Activated CD4-positive, alpha-beta memory T cell treated with anti-CD3 and anti-CD28 coated beads for 36 hours (primary cell): ENCODE data around the gene CASKIN1. TPM values are rescaled to one million over a fixed set of nuclear protein-coding genes. Genes with fewer than 3 reads are reported as not detected.
"Not testable (repeated sequence)": the region's sequence is repeated elsewhere in the genome, so short reads cannot be mapped to it uniquely, and the experiment has no call there.

Source experiments
- CTCF ChIA-PET: fragments of 350-600 bp; sonication (Branson Sonifier 250); formaldehyde crosslinking; loops from one replicate; lab custom pipeline; 2021; ENCODE audit warnings: antibody characterized with exemption, inconsistent platforms; lab: Charles Lee
- POLR2A ChIA-PET: fragments of 350-600 bp; sonication (Branson Sonifier 250); formaldehyde crosslinking; loops from one replicate; lab custom pipeline; 2021; ENCODE audit warnings: antibody characterized with exemption; lab: Charles Lee
- DNase-seq: peaks from one replicate; pipeline ENCODE4 v3.0.0-alpha.2; 2020
- H3K27ac Mint-ChIP-seq: one replicate; pipeline ENCODE4 v1.8.0; 2021; ENCODE audit warnings: mixed read lengths
- H3K27me3 Mint-ChIP-seq: one replicate; pipeline ENCODE4 v1.8.0; 2021; ENCODE audit warnings: mixed read lengths
- H3K36me3 Mint-ChIP-seq: one replicate; pipeline ENCODE4 v1.8.0; 2021; ENCODE audit warnings: mixed read lengths
- H3K4me1 Mint-ChIP-seq: one replicate; pipeline ENCODE4 v1.8.0; 2021; ENCODE audit warnings: low read depth, mixed read lengths
- H3K4me3 Mint-ChIP-seq: one replicate; pipeline ENCODE4 v1.8.0; 2021; ENCODE audit warnings: mild to moderate bottlenecking, mixed read lengths
- H3K9me3 Mint-ChIP-seq: one replicate; pipeline ENCODE4 v1.8.0; 2021; ENCODE audit warnings: mixed read lengths
- intact Hi-C: fragments of 100-400 bp; cut with micrococcal nuclease; formaldehyde crosslinking; loops from one replicate; pipeline ENCODE4 v1.15.1; 2023
- total RNA-seq, 2 experiments: library from RNA; stranded (reverse); gene quantifications; one replicate each; pipeline ENCODE4 v1.2.3, GENCODE V29; 2021

CASKIN1 gene, protein sequence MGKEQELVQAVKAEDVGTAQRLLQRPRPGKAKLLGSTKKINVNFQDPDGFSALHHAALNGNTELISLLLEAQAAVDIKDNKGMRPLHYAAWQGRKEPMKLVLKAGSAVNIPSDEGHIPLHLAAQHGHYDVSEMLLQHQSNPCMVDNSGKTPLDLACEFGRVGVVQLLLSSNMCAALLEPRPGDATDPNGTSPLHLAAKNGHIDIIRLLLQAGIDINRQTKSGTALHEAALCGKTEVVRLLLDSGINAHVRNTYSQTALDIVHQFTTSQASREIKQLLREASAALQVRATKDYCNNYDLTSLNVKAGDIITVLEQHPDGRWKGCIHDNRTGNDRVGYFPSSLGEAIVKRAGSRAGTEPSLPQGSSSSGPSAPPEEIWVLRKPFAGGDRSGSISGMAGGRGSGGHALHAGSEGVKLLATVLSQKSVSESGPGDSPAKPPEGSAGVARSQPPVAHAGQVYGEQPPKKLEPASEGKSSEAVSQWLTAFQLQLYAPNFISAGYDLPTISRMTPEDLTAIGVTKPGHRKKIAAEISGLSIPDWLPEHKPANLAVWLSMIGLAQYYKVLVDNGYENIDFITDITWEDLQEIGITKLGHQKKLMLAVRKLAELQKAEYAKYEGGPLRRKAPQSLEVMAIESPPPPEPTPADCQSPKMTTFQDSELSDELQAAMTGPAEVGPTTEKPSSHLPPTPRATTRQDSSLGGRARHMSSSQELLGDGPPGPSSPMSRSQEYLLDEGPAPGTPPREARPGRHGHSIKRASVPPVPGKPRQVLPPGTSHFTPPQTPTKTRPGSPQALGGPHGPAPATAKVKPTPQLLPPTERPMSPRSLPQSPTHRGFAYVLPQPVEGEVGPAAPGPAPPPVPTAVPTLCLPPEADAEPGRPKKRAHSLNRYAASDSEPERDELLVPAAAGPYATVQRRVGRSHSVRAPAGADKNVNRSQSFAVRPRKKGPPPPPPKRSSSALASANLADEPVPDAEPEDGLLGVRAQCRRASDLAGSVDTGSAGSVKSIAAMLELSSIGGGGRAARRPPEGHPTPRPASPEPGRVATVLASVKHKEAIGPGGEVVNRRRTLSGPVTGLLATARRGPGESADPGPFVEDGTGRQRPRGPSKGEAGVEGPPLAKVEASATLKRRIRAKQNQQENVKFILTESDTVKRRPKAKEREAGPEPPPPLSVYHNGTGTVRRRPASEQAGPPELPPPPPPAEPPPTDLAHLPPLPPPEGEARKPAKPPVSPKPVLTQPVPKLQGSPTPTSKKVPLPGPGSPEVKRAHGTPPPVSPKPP (N-terminal part only)
- under 1 TPM; 0.36 to 0.83 TPM for total RNA-seq

DNA sequence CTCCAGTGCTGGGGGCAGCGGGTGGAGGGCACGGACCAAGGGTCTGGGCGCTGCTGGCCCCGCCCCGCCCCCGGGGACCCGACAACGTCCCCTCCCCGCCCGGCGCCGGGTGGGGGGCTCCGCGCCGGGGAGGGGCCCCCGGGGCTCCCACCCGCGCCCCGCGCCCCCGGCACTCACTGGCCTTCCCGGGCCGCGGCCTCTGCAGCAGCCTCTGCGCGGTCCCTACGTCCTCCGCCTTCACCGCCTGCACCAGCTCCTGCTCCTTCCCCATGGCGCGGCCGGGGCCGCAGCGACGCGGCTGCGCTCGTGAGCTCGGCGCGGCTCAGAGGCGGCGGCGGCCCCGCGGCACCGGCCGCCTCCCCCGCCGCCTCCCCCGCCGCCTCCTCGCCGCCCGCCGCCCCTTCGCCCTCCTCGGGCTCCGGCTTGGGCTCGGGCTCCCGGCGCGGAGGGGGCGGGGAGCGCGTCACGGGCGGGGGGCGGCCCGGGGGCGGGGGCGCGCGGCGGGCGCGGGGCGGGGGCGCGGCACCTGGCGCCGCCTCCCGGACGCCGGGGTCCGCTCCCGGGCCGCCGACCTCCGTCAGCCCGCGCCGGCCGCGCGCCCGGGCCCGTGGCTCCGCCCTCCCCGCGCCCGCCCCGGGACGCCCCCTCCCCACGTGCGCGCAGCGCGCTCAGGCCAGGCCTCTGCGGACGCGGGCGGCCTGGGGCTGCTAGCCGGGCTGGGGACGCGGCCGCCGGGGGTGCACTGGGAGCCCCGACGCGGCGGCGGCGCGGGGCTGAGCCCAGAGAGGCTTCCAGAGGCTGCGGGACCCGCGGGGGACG, at the start of gene CASKIN1:
Gene CASKIN1 (minus strand): TSS at position 444 of the 819 bp plus-strand sequence. CDS start 173 bp downstream, at position 271.
- CTCF ChIA-PET = interaction anchor here (3.9 kb wide), 1 partner anchor 56 kb away, joined by 31 read pairs; the partner anchor contains the start of gene ECI1
- POLR2A ChIA-PET = no interaction called here
- H3K4me3 Mint-ChIP-seq = peak within 1 kb of the TSS; percentile 41
- intact Hi-C loops = loop anchor here (10.0 kb wide), 1 partner anchor 308 kb away; no protein-coding TSS in a partner anchor
- no peaks in the 10 kb centered on the region for H3K9me3 Mint-ChIP-seq
- no peak for DNase-seq
- peaks cover 29% of the 10 kb centered on the region for H3K27me3 Mint-ChIP-seq
- H3K4me1 Mint-ChIP-seq = peaks cover 4% of the 10 kb centered on the region
- no peaks in the 10 kb centered on the region for H3K36me3 Mint-ChIP-seq
- no peak within 1 kb of the TSS for H3K27ac Mint-ChIP-seq

DNA sequence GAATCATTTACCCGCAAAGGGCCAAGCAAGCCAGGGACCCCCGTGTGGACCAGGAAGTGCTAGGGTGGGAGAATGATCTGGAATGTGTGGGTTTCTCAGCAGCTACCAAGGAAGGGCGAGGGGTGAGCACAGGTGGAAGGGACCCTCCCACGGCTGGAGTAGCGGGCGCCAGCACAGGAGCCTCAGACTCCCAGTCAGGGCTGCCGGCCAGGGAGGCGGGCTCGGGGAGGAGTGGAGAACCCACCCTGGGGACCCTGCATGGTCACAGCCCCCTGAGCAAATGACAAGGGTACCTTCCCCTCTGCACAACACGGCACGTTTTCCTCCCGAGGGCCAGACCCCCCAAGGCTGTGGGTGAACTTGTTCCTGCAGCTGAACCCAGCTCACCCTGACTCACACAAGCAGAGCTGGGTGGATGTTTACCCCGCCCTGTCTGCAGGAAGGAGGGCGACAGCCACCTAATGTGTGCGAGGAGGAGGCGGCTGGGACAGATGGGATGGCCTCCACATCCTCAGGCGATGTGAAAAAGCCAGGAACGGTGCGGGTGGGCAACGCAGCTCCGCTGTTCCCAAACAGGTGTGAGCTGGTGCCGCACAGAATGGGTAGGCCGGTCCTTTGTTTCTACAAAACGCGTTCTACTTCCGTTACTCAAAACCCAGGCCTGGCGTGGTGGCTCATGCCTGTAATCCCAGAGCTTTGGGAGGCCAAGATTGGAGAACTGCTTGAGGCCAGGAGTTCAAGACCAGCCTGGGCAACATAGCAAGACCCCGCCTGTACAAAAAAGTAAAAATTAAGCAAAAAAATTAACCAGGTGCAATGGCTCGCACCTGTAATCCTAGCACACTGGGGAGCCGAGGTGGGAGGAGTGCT, 48.8 kb upstream of the CASKIN1 start:
- H3K4me3 Mint-ChIP-seq = no peak overlapping the region
- H3K27me3 Mint-ChIP-seq = no peaks in the 10 kb centered on the region
- intact Hi-C loops = no loop called here
- H3K36me3 Mint-ChIP-seq = peaks cover 3% of the 10 kb centered on the region
- no peak overlapping the region for H3K27ac Mint-ChIP-seq
- no peaks in the 10 kb centered on the region for H3K9me3 Mint-ChIP-seq
- ChIA-PET POLR2A (no interaction called here), CTCF (interaction anchor here (1.2 kb wide), 1 partner anchor 51 kb away, joined by 3 read pairs; no protein-coding TSS in a partner anchor)
- H3K4me1 Mint-ChIP-seq = peaks cover 3% of the 10 kb centered on the region
- no peak for DNase-seq

DNA sequence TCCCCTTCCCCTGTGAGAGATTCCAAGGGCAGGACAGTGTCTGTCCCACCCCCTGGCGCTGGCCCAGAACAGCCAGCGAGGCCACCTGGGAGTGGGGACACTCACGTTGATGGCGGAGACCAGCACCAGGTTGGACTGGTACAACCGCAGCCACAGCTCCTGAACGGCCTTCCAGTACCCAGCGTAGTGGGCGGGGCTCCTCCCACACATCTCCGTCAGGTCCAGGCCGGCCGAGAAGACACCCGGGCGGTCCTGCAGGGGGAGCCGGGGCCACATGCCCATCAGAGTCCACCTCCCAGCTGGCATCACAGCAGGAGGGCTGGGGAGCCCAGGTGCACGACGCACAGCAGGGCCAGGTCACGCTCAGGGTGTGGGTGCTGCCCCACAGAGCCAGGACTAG, 47.9 kb upstream of the CASKIN1 start:
- intact Hi-C loops = no loop called here
- Mint-ChIP-seq H3K9me3 (no peaks in the 10 kb centered on the region), H3K4me3 (no peak overlapping the region), H3K4me1 (no peaks in the 10 kb centered on the region), H3K36me3 (peaks cover 3% of the 10 kb centered on the region), H3K27ac (no peak overlapping the region), H3K27me3 (no peaks in the 10 kb centered on the region)
- CTCF ChIA-PET = no interaction called here
- DNase-seq = no peak
- POLR2A ChIA-PET = no interaction called here

DNA sequence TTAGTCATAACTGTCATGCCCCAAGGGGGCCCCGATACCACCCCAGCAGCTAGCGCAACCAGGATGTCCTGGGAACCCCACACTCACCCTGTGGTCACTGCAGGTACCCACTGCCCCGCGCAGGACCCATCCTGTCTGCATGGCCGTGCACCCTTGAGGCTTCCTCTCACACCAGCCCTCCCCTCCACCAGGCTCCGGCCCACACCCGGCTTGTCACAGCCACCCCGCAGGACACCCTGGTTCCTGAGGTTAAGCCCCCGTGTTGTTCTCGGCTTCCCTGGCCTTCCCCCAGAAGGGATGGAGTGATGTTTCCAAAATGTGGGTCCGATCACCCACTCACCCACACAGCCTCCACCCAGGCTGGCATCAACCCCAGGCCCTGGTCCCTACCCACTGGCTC, 47.4 kb upstream of the CASKIN1 start:
- intact Hi-C loops = no loop called here
- no peak overlapping the region for H3K27ac Mint-ChIP-seq
- ChIA-PET CTCF (no interaction called here), POLR2A (no interaction called here)
- H3K36me3 Mint-ChIP-seq = peaks cover 3% of the 10 kb centered on the region
- no peak overlapping the region for H3K4me3 Mint-ChIP-seq
- DNase-seq = no peak
- no peaks in the 10 kb centered on the region for H3K4me1 Mint-ChIP-seq
- no peaks in the 10 kb centered on the region for H3K27me3 Mint-ChIP-seq
- H3K9me3 Mint-ChIP-seq = no peaks in the 10 kb centered on the region

DNA sequence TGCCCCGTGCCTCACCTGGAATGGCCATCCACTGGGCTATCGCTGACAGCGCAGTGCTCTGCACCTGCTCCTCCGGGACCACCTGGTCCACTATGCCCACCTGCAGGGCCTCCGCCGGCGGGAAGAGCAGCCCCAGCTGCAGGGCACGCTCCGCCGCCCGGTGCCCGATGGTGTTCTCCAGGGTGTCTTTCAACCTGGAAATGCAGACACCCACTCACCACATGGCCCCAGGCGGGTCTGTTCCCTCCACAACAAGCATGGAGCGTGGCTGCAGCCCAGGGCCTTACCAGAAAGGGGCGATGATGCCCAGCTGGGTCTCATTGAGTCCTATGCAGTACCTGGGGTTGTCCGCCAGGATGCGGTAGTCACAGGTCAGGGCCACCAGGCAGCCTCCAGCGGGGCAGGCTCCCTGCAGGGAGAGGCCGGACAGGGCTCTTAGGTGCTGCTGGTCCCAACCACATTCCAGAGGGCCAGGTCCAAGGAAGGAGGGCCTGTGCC, 46.7 kb upstream of the CASKIN1 start:
- no peak for DNase-seq
- Mint-ChIP-seq H3K4me1 (no peaks in the 10 kb centered on the region), H3K4me3 (no peak overlapping the region), H3K27ac (no peak overlapping the region), H3K9me3 (no peaks in the 10 kb centered on the region), H3K36me3 (peaks cover 3% of the 10 kb centered on the region), H3K27me3 (no peaks in the 10 kb centered on the region)
- CTCF ChIA-PET = no interaction called here
- intact Hi-C loops = no loop called here
- POLR2A ChIA-PET = no interaction called here

DNA sequence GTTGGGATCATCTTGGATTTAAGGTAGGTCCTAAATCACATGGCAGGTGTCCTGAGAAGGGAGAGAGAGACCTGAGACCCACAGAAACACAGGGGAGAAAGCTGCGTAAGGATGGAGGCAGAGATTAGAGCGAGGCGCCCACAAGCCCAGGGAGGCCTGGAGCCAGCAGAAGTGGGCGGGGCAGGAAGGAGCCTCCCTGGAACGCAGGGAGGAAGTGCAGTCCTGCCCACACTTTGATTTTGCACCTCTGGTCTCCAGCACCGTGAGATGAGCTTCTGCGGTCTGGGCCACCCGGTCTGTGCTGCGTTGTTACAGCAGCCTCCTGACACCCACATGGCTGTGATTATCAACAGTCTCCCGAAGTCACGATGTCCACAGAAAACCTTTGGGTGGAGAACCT, 46.2 kb upstream of the CASKIN1 start:
- H3K27ac Mint-ChIP-seq = no peak overlapping the region
- intact Hi-C loops = no loop called here
- no peak for DNase-seq
- no peaks in the 10 kb centered on the region for H3K9me3 Mint-ChIP-seq
- no peak overlapping the region for H3K4me3 Mint-ChIP-seq
- ChIA-PET POLR2A (no interaction called here), CTCF (no interaction called here)
- no peaks in the 10 kb centered on the region for H3K27me3 Mint-ChIP-seq
- H3K36me3 Mint-ChIP-seq = peaks cover 3% of the 10 kb centered on the region
- H3K4me1 Mint-ChIP-seq = no peaks in the 10 kb centered on the region

DNA sequence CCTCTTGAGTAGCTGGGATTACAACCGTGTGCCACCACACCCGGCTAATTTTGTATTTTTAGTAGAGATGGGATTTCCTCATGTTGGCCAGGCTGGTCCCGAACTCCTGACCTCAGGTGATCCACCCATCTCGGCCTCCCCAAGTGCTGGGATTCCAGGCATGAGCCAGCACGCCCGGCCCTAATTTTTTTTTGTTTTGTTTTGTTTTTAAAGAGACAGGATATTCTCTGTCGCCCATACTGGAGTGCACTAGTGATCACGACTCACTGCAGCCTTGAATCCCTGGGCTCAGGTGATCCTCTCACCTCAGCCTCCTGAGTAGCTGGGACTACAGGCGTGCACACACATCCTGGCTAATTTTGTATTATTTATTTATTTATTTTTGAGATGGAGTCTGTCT, 43.9 kb upstream of the CASKIN1 start:
- DNase-seq, H3K9me3 Mint-ChIP-seq, H3K4me3 Mint-ChIP-seq, H3K36me3 Mint-ChIP-seq, H3K27ac Mint-ChIP-seq, H3K4me1 Mint-ChIP-seq, intact Hi-C loops, POLR2A ChIA-PET, H3K27me3 Mint-ChIP-seq, CTCF ChIA-PET: not testable (repeated sequence)

DNA sequence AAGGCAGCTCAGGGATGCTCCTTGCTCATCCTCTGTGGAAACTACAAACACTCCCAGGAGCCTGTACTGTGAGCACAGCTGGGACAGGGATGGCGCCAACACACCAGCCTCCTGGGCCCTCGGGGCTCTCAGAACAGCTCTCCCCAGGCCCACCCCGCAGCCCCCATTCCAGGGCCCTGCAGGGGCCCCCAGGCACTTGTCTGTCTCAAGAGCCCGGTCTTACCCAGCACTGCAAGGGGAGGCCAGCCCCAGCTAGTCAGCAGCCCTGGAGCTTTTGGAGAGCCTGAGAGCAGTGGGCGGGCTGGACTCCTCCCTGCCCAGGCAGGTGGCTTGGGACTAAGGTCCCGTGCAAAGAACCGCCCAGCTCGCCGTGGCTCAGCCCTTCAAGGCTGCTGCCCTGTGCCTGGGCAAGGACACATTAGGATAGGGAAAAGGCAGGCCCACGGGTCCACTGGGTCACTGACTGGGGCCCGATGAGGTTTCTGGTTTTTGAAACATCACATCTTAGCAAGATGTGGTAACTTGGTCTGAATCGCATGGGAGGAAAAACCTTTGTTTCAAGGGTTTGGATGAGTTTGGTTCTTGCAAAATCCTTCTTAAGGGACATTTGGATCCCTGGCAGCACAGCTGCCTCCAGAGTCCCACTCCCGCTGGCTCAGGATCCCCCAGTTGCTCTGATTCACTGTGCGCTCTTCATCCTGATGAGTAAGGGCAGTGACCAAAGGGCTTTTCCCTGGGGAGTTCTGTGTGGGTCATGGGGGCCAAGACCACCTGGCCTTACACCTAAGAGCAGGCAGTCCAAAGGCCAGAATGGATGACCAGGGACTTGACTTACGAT, 42.7 kb upstream of the CASKIN1 start:
- no peak for DNase-seq
- ChIA-PET CTCF (no interaction called here), POLR2A (no interaction called here)
- Mint-ChIP-seq H3K9me3 (no peaks in the 10 kb centered on the region), H3K27me3 (peaks cover 2% of the 10 kb centered on the region), H3K4me3 (no peak overlapping the region), H3K4me1 (no peaks in the 10 kb centered on the region), H3K27ac (no peak overlapping the region), H3K36me3 (peaks cover 13% of the 10 kb centered on the region)
- intact Hi-C loops = no loop called here

DNA sequence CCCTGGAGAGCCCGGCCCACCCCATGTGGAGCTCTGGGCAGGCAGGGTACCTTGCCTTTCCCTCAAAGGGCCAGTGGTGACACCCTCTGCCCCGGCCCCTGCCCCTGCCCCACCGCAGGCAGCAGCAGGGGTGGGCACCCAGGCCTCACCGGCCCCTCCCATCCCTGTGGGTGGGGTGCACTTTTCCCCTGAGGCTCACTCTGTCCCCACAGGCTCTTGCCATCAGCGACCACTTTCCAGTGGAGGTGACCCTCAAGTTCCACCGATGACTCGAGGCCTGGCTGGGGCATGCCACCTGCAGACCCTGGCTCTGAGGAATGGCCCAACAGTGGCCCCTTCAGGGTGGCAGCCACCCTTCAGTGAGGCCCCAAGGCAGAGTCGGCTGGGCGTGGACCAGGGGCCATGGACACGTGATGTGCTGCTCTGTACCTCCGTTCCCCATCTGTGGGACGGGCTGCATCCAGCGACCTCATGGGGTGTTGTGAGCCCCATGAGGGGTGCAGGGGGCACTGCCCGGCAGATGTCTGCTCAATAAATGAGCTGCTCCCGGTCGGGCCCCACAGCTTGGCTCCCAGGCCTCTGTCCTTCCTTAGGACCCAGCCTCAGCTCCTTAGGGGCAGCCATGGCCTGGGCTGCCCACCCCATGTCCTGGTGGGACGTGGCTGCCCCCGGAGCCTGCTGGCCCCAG, 41.9 kb upstream of the CASKIN1 start:
- CTCF ChIA-PET = no interaction called here
- H3K4me1 Mint-ChIP-seq = no peaks in the 10 kb centered on the region
- no peaks in the 10 kb centered on the region for H3K9me3 Mint-ChIP-seq
- H3K27me3 Mint-ChIP-seq = peaks cover 2% of the 10 kb centered on the region
- H3K36me3 Mint-ChIP-seq = peaks cover 13% of the 10 kb centered on the region
- H3K4me3 Mint-ChIP-seq = no peak overlapping the region
- intact Hi-C loops = no loop called here
- no peak overlapping the region for H3K27ac Mint-ChIP-seq
- no peak for DNase-seq
- POLR2A ChIA-PET = no interaction called here
